DMS153 treated with DMSO at 0.1 percent for 48 hours (cell line): Measurements from ENCODE around the gene DOCK3.
"Not testable (repeated sequence)": the region's sequence is repeated elsewhere in the genome, so short reads cannot be mapped to it uniquely, and the experiment has no call there.

Experiments
- DNase-seq: peaks from one replicate; lab custom pipeline; 2025; ENCODE audit not compliant: unreplicated experiment; lab: John Stamatoyannopoulos, UW

The DOCK3 gene

GRCh38 chr3:51092141-51092540, 417.4 kb downstream of the DOCK3 start:
- DNase-seq: peak; percentile 0

- DNase-seq: peak; percentile 0
These were observed 420.1 kb downstream of the DOCK3 start for GRCh38 chr3:51094838-51095237.

GRCh38 chr3:51099794-51100535, 425.2 kb downstream of the DOCK3 start:
- peak; percentile 8 for DNase-seq

GRCh38 chr3:51100536-51100851, 425.8 kb downstream of the DOCK3 start:
- no peak for DNase-seq

GRCh38 chr3:51102396-51102795, 427.7 kb downstream of the DOCK3 start:
- no peak for DNase-seq

GRCh38 chr3:51106242-51106876, 431.6 kb downstream of the DOCK3 start:
- no peak for DNase-seq

GRCh38 chr3:51110586-51110985, 435.9 kb downstream of the DOCK3 start:
- no peak for DNase-seq

GRCh38 chr3:51122944-51123343, 448.2 kb downstream of the DOCK3 start:
- DNase-seq: no peak

GRCh38 chr3:51123531-51123930, 448.8 kb downstream of the DOCK3 start:
- no peak for DNase-seq

GRCh38 chr3:51131607-51132006, 456.9 kb downstream of the DOCK3 start:
- not testable (repeated sequence) for DNase-seq

GRCh38 chr3:51137715-51138114, 463.0 kb downstream of the DOCK3 start:
- no peak for DNase-seq

- DNase-seq: no peak
These were observed 464.9 kb downstream of the DOCK3 start for GRCh38 chr3:51139616-51140015.

- no peak for DNase-seq
These were observed 466.8 kb downstream of the DOCK3 start for GRCh38 chr3:51141573-51141972.

GRCh38 chr3:51145811-51146585, 471.3 kb downstream of the DOCK3 start:
- no peak for DNase-seq

GRCh38 chr3:51146781-51147180, 472.1 kb downstream of the DOCK3 start:
- DNase-seq: no peak

GRCh38 chr3:51156147-51156546, 481.4 kb downstream of the DOCK3 start:
- no peak for DNase-seq

- no peak for DNase-seq
These were observed 488.3 kb downstream of the DOCK3 start for GRCh38 chr3:51163051-51163450.

GRCh38 chr3:51173518-51174271, 499.0 kb downstream of the DOCK3 start:
- DNase-seq: no peak

GRCh38 chr3:51176923-51177322, 502.2 kb downstream of the DOCK3 start:
- no peak for DNase-seq

- DNase-seq: not testable (repeated sequence)
These were observed 511.7 kb downstream of the DOCK3 start for GRCh38 chr3:51186446-51186845.

- no peak for DNase-seq
These were observed 515.5 kb downstream of the DOCK3 start for GRCh38 chr3:51190199-51190598.
